Stimulated activated CD4-positive, alpha-beta T cell treated with anti-CD3 and anti-CD28 coated beads, Interleukin-15, amount 100 ng/mL, for 48 hours (primary cell): Measurements from ENCODE around the gene C2orf68.
"Not testable (repeated sequence)": the region's sequence is repeated elsewhere in the genome, so short reads cannot be mapped to it uniquely, and the experiment has no call there.

Experiments
- DNase-seq, 2 donors: peaks; one replicate each; pipeline ENCODE4 v3.0.0-alpha.2; 2020; ENCODE audit warnings: low read depth in 2 of 2

Gene C2orf68

DNA sequence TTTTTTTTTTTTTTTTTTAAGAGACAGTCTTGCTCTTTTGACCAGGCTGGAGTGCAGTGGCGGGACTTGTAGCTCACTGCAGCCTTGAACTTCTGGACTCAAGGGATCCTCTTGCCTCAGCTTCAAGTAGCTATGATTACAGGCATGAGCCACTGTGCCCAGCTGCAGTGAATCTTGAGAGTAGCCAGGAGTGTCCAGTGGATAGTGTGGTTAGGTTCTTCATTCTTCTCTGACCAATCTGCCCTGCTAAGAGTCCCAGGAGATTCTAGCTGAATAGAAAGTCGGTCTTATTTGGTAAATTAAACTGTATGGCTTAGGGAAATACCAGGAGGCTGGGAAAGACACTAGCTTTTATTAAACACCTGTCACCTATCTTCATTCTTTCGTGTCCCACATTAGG lies 19.4 kb upstream of the C2orf68 start:
- no peak for DNase-seq

DNA sequence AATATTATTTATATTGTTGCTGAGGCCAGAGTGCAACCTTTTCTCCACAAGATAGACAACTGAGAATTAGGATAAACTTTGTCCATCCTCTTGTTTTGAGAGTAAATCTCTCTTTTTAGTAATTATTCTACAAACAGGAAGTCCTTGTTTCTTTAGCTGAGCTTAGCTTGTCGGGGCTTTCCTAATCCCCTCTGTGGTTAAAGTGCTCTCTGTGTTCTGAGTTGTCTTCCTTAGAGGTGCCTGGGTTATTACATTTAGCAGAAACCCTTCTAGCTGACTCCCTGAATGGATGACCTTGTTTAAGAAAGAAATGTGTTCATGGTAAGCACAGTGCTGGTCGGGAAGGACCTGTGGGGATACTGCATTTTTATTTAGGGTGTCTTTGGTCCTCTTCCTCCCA lies 16.8 kb upstream of the C2orf68 start:
- no peak for DNase-seq

DNA sequence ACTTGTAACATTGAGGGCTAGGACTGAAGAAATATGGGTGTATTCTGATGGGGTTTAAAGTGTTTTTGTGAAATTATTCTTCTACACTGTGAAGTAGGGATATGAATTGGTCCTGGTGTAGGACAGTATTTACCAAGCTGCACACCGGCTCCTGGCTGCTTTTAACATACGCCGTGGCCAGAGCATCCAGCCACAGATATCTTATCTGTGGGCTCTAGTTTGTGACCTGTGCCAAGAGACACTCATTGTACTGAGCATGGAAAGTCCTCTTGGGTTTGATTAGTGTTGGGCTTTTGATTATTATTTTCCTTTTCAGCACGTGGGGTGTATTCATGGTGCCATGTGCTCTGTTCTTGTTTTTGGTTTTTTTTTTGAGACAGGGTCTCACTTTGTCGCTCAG lies 12.1 kb upstream of the C2orf68 start:
- no peak for DNase-seq

DNA sequence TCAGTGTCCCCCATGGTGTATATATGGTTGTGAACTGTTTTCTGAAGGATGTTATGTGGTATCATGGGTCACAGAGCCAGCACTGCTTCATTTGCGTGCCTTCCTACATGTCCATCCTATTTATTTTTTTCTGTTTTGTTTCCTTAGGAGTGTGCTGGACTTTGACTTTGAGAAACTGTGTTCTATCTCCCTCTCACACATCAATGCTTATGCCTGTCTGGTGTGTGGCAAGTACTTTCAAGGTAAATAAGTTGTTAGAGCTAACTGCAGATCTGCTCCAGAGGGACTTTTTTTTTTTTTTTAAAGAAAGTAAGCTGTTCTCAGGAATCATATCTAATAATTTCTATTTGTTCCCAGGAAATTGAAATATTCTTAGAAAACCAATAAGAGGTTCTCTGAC lies 9.5 kb upstream of the C2orf68 start:
- DNase-seq: no peak

DNA sequence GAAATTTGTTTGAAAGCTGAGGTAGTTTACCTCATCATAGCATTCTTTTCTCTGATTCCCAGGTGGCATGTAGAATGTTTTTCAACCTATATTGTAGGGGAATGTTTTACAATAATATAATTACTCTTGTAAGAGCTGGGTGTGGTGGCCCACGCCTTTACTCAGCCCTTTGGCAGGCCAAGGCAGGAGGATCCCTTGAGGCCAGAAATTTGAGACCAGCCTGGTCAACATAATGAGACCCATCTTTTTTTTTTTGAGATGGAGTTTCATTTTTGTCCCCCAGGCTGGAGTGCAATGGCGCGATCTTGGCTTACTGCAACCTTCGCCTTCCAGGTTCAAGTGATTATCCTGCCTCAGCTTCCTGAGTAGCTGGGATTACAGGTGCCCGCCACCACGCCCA lies 7.8 kb upstream of the C2orf68 start:
- no peak for DNase-seq

DNA sequence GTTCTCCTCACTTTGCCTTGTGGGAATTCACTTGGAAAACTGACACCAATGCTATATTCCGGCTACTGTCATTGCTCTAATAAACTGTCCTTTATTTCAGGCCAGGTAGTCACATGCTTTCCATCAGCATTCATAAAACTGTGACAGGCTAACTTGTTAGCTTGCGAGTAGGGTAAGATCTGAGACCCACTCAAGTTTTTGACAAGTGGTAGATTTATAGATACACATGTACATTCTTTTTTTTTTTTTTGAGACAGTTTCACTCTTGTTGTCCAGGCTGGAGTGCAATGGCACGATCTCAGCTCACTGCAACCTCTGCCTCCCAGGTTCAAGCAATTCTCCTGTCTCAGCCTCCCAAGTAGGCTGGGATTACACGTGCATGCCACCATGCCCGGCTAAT lies 5.9 kb upstream of the C2orf68 start:
- not testable (repeated sequence) for DNase-seq

DNA sequence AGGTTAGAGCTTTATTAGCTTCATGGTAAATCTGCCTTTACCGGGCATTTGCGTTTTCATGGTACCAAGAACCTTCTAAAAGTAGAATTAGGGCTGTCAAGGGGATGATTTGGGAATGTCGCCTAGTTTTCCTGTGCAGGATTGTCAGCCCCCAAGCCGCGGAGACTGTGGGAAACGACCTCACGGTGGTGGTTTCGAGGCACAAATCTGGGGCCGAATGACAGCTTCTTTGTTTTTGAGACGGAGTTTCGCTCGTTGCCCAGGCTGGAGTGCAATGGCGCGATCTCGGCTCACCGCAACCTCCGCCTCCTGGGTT lies 3.5 kb upstream of the C2orf68 start:
- DNase-seq: no peak

DNA sequence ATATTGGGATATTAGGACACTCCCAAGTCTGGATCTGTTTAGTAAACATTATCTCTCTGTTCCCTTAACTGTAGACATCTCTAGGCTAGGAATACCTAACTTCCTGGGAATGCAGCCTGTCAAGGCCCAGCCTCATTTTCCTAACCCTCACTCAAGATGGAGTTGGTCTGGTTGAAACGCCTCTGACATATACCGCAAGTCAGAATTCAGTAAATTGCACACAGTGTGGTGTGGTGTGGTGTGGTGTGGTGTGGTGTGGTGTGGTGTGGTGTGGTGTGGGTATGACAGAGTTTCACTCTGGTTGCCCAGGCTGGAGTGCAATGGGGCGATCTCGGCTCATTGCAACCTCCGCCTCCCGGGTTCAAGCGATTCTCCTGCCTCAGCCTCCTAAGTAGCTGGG lies 2.9 kb upstream of the C2orf68 start:
- not testable (repeated sequence) for DNase-seq

DNA sequence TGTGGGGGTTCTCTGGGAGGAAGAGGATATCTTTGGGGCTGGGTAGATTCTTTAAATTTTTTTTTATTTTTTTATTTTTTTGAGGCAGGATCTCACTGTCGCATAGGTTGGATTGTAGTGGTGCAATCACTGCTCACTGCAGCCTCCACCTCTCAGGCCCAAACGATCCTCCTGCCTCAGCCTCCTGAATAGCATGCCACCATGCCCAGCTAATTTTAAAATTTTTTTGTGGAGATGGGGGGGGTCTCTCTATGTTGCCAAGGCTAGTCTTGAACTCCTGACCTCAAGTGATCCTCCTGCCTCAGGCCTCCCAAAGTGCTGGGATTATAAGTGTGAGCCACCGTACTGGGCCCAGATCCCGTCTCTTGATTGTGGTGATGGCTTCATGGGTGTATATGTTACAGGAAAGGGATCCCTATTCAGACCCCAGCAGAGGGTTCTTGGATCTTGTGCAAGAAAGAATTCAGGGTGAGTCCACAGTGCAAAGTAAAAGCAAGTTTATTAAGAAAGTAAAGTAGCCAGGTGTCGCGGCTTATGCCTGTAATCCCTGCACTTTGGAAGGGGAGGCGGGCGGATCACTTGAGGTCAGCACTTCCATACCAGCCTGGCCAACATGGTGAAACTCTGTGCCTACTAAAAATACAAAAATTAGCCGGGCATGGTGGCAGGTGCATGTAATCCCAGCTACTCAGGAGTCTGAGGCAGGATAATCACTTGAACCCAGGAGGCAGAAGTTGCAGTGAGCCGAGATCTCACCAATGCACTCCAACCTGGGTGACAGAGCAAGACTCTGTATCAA lies 2.0 kb upstream of the C2orf68 start:
- DNase-seq: no peak

DNA sequence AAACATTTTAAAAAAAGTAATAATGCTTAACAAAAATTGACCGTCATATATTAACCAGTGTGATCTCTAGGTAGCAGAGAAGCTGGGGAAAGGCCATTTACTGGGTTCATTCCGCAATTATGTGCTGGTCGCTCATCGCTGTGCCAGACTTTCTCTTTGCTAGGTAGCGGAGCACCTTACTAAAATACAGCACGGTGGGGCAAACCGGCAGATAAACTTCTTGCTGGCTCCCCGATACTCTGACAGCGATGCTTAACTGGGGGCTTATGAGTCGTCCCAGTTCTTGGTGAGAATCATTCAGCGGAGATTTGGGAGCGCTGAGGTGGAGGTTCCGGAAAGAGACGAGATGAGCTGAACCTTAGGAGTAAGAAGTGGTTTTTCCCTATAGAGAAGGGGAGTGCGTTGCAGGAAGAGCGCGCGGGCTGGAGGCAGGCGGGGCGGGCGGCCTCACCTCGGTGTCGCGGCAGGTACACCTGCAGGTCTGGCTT lies 605 bp downstream of the C2orf68 start:
- no peak for DNase-seq

DNA sequence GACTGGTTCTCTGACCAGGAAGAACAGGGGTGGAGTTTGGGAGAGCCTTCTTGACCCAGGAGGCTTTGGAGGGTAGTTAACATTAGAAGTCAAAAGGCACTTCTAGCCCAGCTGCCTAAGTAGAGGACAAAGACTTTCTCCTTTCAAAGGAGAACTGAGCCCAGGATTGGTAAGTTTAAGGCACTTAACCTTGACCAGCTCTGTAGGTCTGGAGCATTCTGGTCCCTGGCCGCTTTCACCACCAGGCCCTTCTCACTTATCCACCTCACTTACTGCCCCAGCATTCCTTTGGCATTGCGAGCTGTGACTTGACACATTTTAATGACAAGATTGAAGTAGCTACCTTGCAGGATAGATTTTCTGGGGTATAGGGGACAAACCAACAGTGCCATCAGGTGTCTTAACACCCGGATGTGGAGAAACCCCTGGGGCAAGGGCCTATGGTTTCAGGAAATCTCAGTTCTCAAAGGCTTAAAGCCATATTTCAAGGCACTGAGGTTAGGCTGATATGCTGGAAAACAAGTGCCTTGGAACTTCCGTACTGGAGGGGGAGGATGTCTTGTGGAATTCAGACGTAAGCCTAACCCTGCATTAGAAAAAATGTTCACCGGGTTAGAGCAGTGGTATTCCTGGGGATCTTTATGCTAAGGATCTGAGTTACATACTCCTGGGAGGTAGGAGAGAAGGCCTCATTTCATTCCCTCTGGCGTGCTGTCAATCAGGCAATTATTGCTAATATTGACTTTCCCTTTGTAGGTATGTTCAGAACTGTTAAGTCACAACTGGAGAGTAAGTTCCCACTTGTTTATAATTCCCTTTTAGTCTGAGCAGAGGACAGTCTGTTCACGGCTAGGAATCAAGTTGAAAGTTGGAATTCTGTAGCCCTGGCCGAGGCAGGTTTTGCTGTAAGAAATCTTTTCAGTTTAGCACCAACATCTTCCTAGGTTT lies 4.3 kb downstream of the C2orf68 start:
- no peak for DNase-seq

DNA sequence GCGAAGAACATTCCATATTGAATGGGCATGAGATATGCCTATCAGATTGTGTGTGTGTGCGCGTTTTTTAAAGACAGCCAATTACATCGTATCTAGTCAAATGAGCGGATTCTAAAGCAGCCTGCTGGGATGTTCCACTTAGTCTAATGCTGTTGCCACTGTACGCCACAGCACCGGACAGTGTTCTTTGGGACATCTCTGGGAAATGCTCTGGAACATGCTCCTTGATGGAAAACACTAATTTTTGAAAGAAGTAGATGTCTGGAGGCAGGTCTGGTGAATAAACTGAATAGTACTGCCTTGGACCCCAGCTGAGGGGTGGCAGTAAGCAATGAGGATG lies 5.8 kb downstream of the C2orf68 start:
- DNase-seq: no peak

DNA sequence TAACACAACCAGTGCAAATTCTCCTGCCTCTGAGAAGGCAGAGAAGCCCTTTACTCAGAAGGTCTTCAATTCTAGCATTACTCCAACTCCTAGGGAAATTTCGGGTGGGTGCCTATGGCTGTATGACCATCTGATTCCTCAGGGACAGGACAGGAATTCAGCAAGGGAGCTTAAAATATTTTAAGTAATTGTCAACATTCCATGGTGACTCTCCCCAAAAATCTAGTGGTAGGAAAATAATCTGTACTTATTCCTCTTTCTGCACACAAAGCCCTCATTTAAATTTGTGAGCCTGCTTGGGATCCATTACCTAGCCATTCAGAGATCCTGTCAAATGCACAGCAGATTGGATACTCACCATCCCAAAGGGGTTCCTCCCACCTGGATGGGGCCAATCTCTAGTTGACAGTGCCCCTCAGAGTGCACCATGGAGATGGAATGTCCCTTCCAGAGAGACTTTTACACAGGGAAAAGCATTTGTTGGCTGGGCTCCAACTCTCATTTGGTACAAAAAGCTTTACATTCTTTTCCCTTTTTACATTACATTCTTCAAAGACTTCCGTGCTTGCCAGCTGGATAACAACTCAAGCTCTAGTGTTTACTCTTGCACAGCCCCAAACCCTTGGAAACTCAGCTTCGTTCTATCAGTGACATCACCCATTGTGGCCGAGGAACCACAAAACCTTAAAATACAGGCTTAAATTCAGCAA lies 6.3 kb downstream of the C2orf68 start:
- DNase-seq: no peak

DNA sequence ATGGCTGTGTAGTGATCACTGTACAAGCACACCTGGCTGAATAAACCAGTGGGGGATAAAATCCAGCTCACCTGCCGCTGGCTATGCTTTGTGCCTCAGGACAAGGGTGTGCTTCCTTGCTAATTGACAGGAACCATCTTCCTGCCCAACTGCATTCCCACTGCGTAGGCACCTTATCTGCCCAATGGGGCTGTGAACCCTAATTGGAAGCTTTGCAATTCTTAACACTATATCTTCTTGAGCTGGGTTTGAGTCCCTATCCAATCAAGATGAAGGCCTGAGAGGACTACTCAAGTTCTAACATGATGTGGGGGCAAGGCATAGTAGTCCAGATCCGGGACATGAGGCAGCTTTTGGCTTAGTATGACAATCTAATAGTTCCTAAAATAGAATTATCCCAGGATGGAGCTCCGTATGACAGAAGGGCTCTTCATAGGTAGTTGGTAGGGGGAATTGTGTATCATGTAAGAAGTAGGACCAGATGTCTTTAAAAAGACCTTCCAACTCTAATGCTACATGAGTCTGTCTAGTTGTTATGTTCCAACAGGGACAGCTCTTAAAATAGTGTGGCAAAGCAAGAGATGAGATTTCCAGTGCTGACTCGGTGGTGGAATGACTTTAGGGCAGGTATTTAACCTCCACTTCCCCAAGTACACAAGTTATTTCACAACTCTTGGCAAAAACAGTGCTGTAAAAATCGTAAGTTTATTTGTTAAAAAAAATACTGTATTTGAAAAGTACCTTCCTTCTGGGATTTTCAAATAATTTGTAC lies 7.1 kb downstream of the C2orf68 start:
- DNase-seq: no peak

DNA sequence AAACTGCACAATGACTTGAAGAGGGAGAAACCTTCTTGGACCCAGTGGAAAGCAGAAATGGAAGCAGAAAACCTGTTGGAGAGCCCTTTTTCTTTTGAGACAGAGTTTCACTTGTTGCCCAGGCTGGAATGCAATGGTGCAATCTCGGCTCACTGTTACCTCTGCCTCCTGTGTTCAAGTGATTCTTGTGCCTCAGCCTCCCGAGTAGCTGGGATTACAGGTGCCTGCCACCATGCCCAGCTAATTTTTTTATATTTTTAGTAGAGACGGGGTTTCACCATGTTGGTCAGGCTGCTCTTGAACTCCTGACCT lies 7.8 kb downstream of the C2orf68 start:
- not testable (repeated sequence) for DNase-seq

DNA sequence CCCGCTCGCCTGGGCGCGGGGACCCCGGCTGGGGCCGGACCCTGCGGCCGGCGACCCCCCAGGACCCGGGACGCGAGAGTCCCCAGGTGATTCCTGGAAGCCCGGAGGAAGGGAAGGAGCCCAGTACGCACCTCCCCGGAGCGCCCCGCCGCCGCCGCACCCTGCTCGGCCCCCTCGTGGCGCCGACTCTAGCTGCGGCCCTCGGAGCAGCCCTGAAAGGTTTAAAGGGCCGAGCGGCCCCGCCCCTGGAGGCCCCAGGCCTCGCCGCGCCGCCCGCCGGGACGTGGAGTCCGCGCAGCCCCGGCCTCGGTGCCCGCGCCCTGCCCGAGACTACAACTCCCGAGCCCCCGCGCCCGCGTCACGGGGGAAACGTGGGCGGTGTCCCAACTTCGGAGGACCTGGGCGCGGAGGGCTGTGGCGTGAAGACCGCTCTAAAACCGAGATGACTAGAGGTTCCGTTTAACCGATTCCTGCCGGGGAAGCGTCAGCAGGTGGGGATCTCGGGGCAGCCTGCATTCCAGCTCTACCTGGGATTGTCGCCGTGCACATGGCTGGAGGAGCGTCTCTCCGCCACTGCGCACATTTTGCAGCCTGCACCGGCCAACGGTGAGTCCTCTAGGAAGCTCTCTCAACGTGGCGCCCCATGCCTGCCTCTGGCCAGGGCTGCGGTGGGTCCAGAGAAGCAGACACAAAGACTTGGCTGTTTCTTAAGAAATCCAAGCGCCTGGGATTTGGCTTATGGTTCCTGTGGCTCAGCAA lies 9.2 kb downstream of the C2orf68 start, which contains the start of gene TMEM150A:
TMEM150A (minus strand) TSS at position 223 of the 759 bp plus-strand sequence. CDS start 750 bp downstream, outside the sequence.
- peak; percentile 71 to 86 for DNase-seq

DNA sequence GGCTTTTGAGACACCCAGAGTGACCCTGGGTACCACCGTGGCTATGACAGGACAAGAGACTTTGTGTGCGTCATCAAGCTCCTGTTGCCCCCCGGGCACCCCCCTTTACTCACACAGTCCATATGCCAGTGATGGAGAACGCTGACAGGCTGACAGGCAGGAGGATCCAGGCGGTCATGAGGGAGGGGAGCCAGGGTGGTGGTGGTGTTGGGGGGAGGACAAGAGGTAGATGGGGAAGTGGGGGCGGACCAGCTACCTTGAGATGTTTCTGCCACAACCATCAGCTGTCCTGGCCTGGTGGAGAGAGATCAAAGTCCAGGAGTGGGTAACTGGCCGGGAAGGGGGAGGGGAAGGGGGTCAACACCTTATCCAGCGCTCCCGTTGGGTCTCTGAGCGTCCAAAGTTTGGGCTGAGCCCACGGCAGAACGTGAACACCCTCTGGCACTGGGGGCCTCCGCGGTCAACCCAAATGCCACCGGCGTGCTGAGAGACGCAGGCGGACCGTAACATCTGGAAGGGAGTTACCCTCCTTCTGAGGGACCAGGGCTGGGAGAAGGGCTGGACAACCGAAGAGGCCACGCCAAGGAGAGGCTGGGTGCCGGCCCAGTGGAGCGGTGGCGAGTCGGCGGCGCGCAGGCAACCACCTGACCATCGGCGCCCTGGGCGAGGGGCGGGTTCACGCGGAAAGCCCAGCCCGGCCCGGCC lies 9.9 kb downstream of the C2orf68 start:
- DNase-seq: no peak

DNA sequence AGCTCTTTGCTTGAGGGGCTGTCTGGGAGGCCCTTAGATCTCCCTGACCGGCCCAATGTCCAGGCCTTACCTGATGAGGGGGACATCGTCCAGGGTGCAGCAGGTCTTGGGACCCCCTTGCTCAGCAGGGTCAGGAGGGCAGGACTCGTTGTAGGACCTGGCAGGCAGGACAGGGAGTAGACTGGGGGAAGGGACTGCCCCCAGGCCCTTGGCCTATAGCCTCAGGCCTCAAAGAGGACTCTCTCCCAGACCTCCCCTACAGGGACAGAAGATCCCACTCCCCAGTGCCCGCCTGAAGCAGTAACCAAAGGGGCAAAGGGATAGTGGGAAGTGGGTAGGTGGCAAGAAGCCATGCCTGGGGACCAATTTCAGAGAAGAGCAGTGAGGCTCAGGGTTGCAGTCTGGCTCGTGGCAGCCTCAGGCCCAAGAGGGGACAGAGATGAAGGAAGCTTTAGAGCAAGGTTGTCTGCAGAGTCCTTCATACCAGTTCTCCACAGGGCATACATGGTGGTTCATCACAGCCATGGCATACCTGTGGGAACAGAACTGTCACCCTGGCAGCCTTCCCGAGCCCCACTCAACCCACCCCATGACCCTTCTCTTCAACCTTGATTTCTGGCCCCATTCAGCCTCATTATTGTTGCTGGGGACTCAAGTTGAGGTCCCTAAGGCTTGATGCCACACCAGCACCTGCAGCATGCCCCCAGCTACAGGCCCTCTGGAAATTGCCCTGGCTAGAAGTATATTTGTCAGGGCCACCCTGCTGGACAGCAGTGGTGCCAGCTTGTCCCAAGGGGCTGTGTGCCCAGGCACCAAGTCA lies 10.7 kb downstream of the C2orf68 start:
- no peak for DNase-seq

DNA sequence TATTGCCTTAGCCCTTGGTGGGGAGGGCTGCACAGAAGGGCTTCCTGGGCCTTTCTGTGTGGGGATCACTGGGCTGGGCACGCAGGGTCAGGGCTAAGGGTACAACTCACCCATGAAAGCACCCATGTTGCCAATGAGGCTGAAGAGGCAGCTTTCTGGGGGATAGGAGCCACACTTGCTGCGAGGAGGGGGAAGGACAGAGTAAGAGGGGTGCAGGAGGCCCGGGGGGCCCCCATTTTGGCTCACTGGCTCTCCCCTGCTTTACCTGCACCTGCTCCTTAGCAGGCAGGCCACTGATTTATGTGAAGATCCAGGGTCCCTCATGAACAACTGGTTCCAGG lies 11.7 kb downstream of the C2orf68 start:
- DNase-seq: no peak
